OCI-LY7 (cell line): ENCODE measurements around the gene FGFBP2. TPM values are rescaled to one million over a fixed set of nuclear protein-coding genes. Genes with fewer than 3 reads are reported as not detected.
"Not testable (repeated sequence)": the region's sequence is repeated elsewhere in the genome, so short reads cannot be mapped to it uniquely, and the experiment has no call there.

Source experiments
- BruUV-seq: library from RNA; stranded (reverse); fragments of 400-500 nt; replicated peaks from 2 replicates; lab custom pipeline; 2021; lab: Mats Ljungman, UMichigan
- CTCF ChIA-PET: fragments of 300-600 bp; sonication (Branson Sonifier 250); formaldehyde crosslinking; loops from one replicate; lab custom pipeline; 2022; ENCODE audit warnings: antibody characterized with exemption; ENCODE audit not compliant: unreplicated experiment; lab: Charles Lee
- POLR2A ChIA-PET: fragments of 300-600 bp; sonication (Branson Sonifier 250); formaldehyde crosslinking; loops from one replicate; lab custom pipeline; 2022; ENCODE audit warnings: antibody characterized with exemption; lab: Charles Lee
- DNase-seq: peaks from one replicate; pipeline ENCODE4 v3.0.0-alpha.2; 2015; ENCODE audit warnings: low spot score
- H2AFZ ChIP-seq: fragments of 200-600 bp; sonication (generic), shearing (Covaris generic); 2 replicates; pipeline ENCODE4 v1.6.1; 2014; ENCODE audit warnings: mild to moderate bottlenecking, antibody characterized with exemption, low read length, moderate library complexity
- H3K27ac ChIP-seq: fragments of 200-600 bp; sonication (generic); 2 replicates; pipeline ENCODE4 v1.5.1; 2014; ENCODE audit warnings: mixed run types, low read depth, mild to moderate bottlenecking, moderate library complexity, low read length, inconsistent platforms; ENCODE audit not compliant: poor library complexity, severe bottlenecking
- H3K36me3 ChIP-seq: fragments of 200-600 bp; sonication (generic); 2 replicates; pipeline ENCODE4 v1.6.1; 2014; ENCODE audit warnings: mild to moderate bottlenecking, antibody characterized with exemption, low read length, moderate library complexity, mixed read lengths; ENCODE audit not compliant: insufficient read depth
- H3K4me1 ChIP-seq: fragments of 200-600 bp; sonication (generic); 2 replicates; pipeline ENCODE4 v1.5.1; 2014; ENCODE audit warnings: mild to moderate bottlenecking, low read length; ENCODE audit not compliant: insufficient read depth, poor library complexity, severe bottlenecking
- H3K4me2 ChIP-seq: fragments of 200-600 bp; sonication (generic); 2 replicates; pipeline ENCODE4 v1.6.1; 2014; ENCODE audit warnings: mild to moderate bottlenecking, low read length
- H3K4me3 ChIP-seq: fragments of 200-600 bp; sonication (generic); 2 replicates; pipeline ENCODE4 v1.5.1; 2014; ENCODE audit warnings: mild to moderate bottlenecking, low read depth, low read length; ENCODE audit not compliant: poor library complexity, severe bottlenecking
- H3K79me2 ChIP-seq: fragments of 200-600 bp; sonication (generic); 2 replicates; pipeline ENCODE4 v1.6.1; 2016; ENCODE audit warnings: low read depth, mild to moderate bottlenecking, low read length, moderate library complexity, mixed read lengths; ENCODE audit not compliant: insufficient read depth
- H3K9me2 ChIP-seq: fragments of 200-600 bp; sonication (generic); 2 replicates; pipeline ENCODE4 v1.6.1; 2016; ENCODE audit warnings: mild to moderate bottlenecking, low read length, mixed read lengths; ENCODE audit not compliant: insufficient read depth
- H3K9me3 ChIP-seq: fragments of 200-600 bp; sonication (generic); 2 replicates; pipeline ENCODE4 v1.6.1; 2014; ENCODE audit warnings: mild to moderate bottlenecking, mixed run types, low read length, mixed read lengths
- H4K20me1 ChIP-seq: fragments of 200-600 bp; sonication (generic); 2 replicates; pipeline ENCODE4 v1.6.1; 2014; ENCODE audit warnings: mild to moderate bottlenecking, antibody characterized with exemption, low read length, moderate library complexity, mixed read lengths; ENCODE audit not compliant: insufficient read depth
- EZH2phosphoT487 ChIP-seq: fragments of 200-600 bp; sonication (generic); IDR thresholded peaks from 2 replicates; pipeline ENCODE4 v1.6.1; 2018; ENCODE audit warnings: low read depth, borderline replicate concordance, mild to moderate bottlenecking, mixed run types, antibody characterized with exemption, low read length, moderate library complexity, mixed read lengths
- intact Hi-C: fragments of 100-400 bp; cut with micrococcal nuclease; formaldehyde crosslinking; loops from one replicate; pipeline ENCODE4 v1.10.0; 2022; ENCODE audit not compliant: unreplicated experiment
- total RNA-seq, 2 experiments: library from RNA; depleted of rRNA in 1 of 2; stranded (reverse); fragments of >200 nt in 1 of 2; shearing (Covaris generic) in 1 of 2; gene quantifications; 2 replicates each; pipeline ENCODE4 v1.2.3, GENCODE V29; 2014 to 2022
- TF ChIP-seq, protein P1 (sequence below): fragments of 200-600 bp; sonication (generic); conservative IDR thresholded peaks from 2 replicates; pipeline ENCODE4 v1.5.1; 2014; ENCODE audit warnings: mild to moderate bottlenecking, antibody characterized with exemption, low read length, moderate library complexity, mixed read lengths

The FGFBP2 gene
- total RNA-seq, 2 experiments from 2014 or later = not detected

DNA sequence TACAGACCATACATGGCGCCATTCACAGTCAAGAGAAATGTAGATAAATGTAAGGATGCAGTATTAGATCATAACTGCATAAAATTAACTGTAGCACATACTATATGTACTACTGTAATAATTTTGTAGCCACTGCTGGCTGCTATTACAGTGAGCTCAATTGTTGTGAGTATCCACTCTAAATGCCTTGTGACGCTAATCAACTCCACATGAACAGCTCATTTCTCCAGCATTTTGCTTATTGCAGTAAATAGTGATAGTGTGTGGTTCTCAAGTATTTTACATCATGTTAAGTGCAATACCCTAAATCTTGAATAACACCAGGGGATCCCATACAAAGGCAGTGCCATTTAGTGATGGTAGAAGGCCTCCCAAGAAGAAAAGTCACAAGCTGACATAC is 45.7 kb downstream of the FGFBP2 start:
- Histone ChIP-seq H3K9me2 (no peaks in the 10 kb centered on the region), H3K36me3 (no peaks in the 10 kb centered on the region), H3K4me1 (no peaks in the 10 kb centered on the region), H3K79me2 (no peaks in the 10 kb centered on the region), H4K20me1 (no peaks in the 10 kb centered on the region), H3K4me2 (no peak overlapping the region), H2AFZ (no peak overlapping the region), H3K4me3 (no peak overlapping the region), H3K9me3 (no peaks in the 10 kb centered on the region), H3K27ac (no peak overlapping the region)
- intact Hi-C loops = no loop called here
- no TSS peak for BruUV-seq
- POLR2A ChIA-PET = interaction anchor here (1.7 kb wide), 1 partner anchor 12 kb away, joined by 3 read pairs; no protein-coding TSS in a partner anchor
- CTCF ChIA-PET = no interaction called here
- TF ChIP-seq, protein P1, sequence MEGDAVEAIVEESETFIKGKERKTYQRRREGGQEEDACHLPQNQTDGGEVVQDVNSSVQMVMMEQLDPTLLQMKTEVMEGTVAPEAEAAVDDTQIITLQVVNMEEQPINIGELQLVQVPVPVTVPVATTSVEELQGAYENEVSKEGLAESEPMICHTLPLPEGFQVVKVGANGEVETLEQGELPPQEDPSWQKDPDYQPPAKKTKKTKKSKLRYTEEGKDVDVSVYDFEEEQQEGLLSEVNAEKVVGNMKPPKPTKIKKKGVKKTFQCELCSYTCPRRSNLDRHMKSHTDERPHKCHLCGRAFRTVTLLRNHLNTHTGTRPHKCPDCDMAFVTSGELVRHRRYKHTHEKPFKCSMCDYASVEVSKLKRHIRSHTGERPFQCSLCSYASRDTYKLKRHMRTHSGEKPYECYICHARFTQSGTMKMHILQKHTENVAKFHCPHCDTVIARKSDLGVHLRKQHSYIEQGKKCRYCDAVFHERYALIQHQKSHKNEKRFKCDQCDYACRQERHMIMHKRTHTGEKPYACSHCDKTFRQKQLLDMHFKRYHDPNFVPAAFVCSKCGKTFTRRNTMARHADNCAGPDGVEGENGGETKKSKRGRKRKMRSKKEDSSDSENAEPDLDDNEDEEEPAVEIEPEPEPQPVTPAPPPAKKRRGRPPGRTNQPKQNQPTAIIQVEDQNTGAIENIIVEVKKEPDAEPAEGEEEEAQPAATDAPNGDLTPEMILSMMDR = no peak
- TF ChIP-seq EZH2phosphoT487 = no peak
- no peak for DNase-seq

DNA sequence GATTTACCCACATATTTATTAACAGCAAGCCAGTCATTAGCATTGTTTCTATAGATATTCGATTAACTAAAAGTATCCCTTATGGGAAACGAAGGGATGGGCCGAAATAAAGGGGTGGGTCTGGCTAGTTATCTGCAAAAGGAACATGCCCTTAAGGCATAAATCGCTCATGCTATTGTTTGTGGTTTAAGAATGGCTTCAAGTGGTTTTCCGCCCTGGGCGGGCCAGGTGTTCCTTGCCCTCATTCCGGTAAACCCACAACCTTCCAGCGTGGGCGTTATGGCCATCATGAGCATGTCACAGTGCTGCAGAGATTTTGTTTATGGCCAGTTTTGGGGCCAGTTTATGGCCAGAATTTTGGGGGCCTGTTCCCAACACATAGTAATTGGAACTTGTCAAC is 46.6 kb downstream of the FGFBP2 start:
- DNase-seq, H3K9me3 ChIP-seq, H4K20me1 ChIP-seq, BruUV-seq, H3K4me2 ChIP-seq, H3K36me3 ChIP-seq, H3K27ac ChIP-seq, CTCF ChIA-PET, H3K79me2 ChIP-seq, H3K4me1 ChIP-seq, intact Hi-C loops, H2AFZ ChIP-seq, H3K9me2 ChIP-seq, H3K4me3 ChIP-seq: not testable (repeated sequence)
- POLR2A ChIA-PET = interaction anchor here (1.7 kb wide), 1 partner anchor 11 kb away, joined by 3 read pairs; no protein-coding TSS in a partner anchor

DNA sequence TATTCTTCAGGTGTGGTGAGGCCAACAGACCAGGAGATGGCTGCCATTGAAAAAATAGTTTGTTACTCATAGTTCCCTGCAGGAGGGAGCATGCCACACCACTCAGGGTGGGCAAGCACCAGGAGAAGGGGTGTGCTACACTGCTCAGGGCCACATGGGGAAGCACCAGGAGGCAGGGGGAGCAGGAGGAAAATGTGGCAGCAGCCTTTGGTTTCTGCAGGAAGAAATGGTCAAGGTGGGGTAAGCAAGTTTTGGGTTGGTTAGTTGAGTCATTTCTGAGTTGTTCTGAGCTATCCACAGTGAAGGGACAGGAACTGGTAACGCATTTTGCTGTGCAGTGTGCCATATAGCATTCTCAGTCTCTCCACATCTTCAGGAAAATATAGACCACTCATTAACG is 48.2 kb downstream of the FGFBP2 start:
- TF ChIP-seq, protein P1 = no peak
- TF ChIP-seq EZH2phosphoT487 = no peak
- Histone ChIP-seq H3K4me3 (no peak overlapping the region), H3K9me2 (no peaks in the 10 kb centered on the region), H3K4me2 (no peak overlapping the region), H3K9me3 (no peaks in the 10 kb centered on the region), H3K27ac (no peak overlapping the region), H3K36me3 (no peaks in the 10 kb centered on the region), H2AFZ (no peak overlapping the region), H4K20me1 (no peaks in the 10 kb centered on the region), H3K79me2 (no peaks in the 10 kb centered on the region), H3K4me1 (no peaks in the 10 kb centered on the region)
- DNase-seq = no peak
- ChIA-PET POLR2A (no interaction called here), CTCF (no interaction called here)
- intact Hi-C loops = no loop called here
- no TSS peak for BruUV-seq
